Liver (tissue), 3 donors: ENCODE data around the gene NUTM1.

Experiments used
- ATF3 ChIP-seq: IDR thresholded peaks from 2 replicates; pipeline ENCODE4 v1.6.1; 2016; ENCODE audit warnings: antibody characterized with exemption
- CTCF ChIP-seq: fragments of 150-350 bp; IDR thresholded peaks from 2 replicates; pipeline ENCODE4 v1.5.1; 2017; ENCODE audit warnings: improper control_type of control experiment, low read depth, low read length; ENCODE audit not compliant: missing input control
- EGR1 ChIP-seq, 2 donors: IDR thresholded peaks; 2 replicates each; pipeline ENCODE4 v1.6.1; 2016 to 2018; ENCODE audit warnings: antibody characterized with exemption in 2 of 2, low read depth in 2 of 2
- FOXA1 ChIP-seq: IDR thresholded peaks from 2 replicates; pipeline ENCODE4 v1.6.1; 2016; ENCODE audit warnings: antibody characterized with exemption
- GABPA ChIP-seq, 2 donors: IDR thresholded peaks in 1 of 2; conservative IDR thresholded peaks in 1 of 2; 2 replicates each; pipeline ENCODE4 v1.6.1; 2016; ENCODE audit warnings: antibody characterized with exemption in 2 of 2, mild to moderate bottlenecking in 1 of 2, moderate library complexity in 1 of 2
- HNF4G ChIP-seq: IDR thresholded peaks from 2 replicates; pipeline ENCODE4 v1.6.1; 2016; ENCODE audit warnings: antibody characterized with exemption
- MAX ChIP-seq: IDR thresholded peaks from 2 replicates; pipeline ENCODE4 v1.6.1; 2016; ENCODE audit warnings: antibody characterized with exemption
- RAD21 ChIP-seq, 2 donors: IDR thresholded peaks; 2 replicates each; pipeline ENCODE4 v1.6.1; 2016; ENCODE audit warnings: antibody characterized with exemption in 2 of 2, mild to moderate bottlenecking in 2 of 2
- REST ChIP-seq: IDR thresholded peaks from 2 replicates; pipeline ENCODE4 v1.6.1; 2016; ENCODE audit warnings: antibody characterized with exemption, mild to moderate bottlenecking
- RXRA ChIP-seq, 2 donors: IDR thresholded peaks; 2 replicates each; pipeline ENCODE4 v1.6.1; 2017 to 2018; ENCODE audit warnings: antibody characterized with exemption in 2 of 2, mild to moderate bottlenecking in 1 of 2
- SP1 ChIP-seq: IDR thresholded peaks from 2 replicates; pipeline ENCODE4 v1.6.1; 2018; ENCODE audit warnings: antibody characterized with exemption, mild to moderate bottlenecking
- TAF1 ChIP-seq: conservative IDR thresholded peaks from 2 replicates; pipeline ENCODE4 v1.6.1; 2016; ENCODE audit warnings: antibody characterized with exemption, mild to moderate bottlenecking
- YY1 ChIP-seq: IDR thresholded peaks from 2 replicates; pipeline ENCODE4 v1.6.1; 2016; ENCODE audit warnings: antibody characterized with exemption, mild to moderate bottlenecking
- donor health status: healthy.
- donor health status: healthy.

- TF ChIP-seq GABPA (IDR thresholded peaks at IDR 0.05 in 1 of 2, conservative IDR thresholded peaks at IDR 0.05 in 1 of 2) (no peak), CTCF (no peak), ATF3 (no peak), TAF1 (no peak), YY1 (no peak), EGR1 (IDR thresholded peaks at IDR 0.05; ENCODE audit: low read depth in 2 of 2) (no peak), MAX (no peak), REST (no peak), FOXA1 (no peak), RXRA (IDR thresholded peaks at IDR 0.05) (no peak), RAD21 (IDR thresholded peaks at IDR 0.05) (no peak), HNF4G (no peak), SP1 (no peak)
Measured at GRCh38 chr15:34336231-34336990, 6.7 kb upstream of the NUTM1 start.
